ENCODE results near the gene SKA3.
"Not testable (repeated sequence)": the region's sequence is repeated elsewhere in the genome, so short reads cannot be mapped to it uniquely, and the experiment has no call there.

The SKA3 gene

GRCh38 chr13:21176215-21176981 lies at the start of gene SKA3, which contains the start of gene MRPL57:
Gene SKA3, minus strand, starts transcription at chr13:21176552. Its CDS starts 75 bp downstream, at chr13:21176477.
Gene MRPL57, plus strand, starts transcription at chr13:21176658. Its CDS starts 259 bp downstream, at chr13:21176917.
- peak; percentile 63 for DNase-seq (ENCODE audit: low read depth)

GRCh38 chr13:21225082-21225481 lies 48.7 kb upstream of the SKA3 start:
- DNase-seq (ENCODE audit: low read depth), result no peak

GRCh38 chr13:21221268-21221667 lies 44.9 kb upstream of the SKA3 start:
- DNase-seq (ENCODE audit: low read depth), result no peak

- not testable (repeated sequence) for DNase-seq (ENCODE audit: low read depth)
These were observed 43.4 kb upstream of the SKA3 start for GRCh38 chr13:21219716-21220115.

- no peak for DNase-seq (ENCODE audit: low read depth)
These were observed 42.7 kb upstream of the SKA3 start for GRCh38 chr13:21219036-21219381.

- DNase-seq (ENCODE audit: low read depth), result no peak
These were observed 42.1 kb upstream of the SKA3 start for GRCh38 chr13:21218351-21219035.

GRCh38 chr13:21216332-21216731 lies 40.0 kb upstream of the SKA3 start:
- no peak for DNase-seq (ENCODE audit: low read depth)

GRCh38 chr13:21215419-21215818 lies 39.1 kb upstream of the SKA3 start:
- DNase-seq (ENCODE audit: low read depth), result not testable (repeated sequence)

GRCh38 chr13:21212138-21212775 lies 35.9 kb upstream of the SKA3 start:
- DNase-seq (ENCODE audit: low read depth), result no peak

GRCh38 chr13:21208652-21209154 lies 32.4 kb upstream of the SKA3 start:
- DNase-seq (ENCODE audit: low read depth), result no peak

- DNase-seq (ENCODE audit: low read depth), result no peak
These were observed 26.6 kb upstream of the SKA3 start for GRCh38 chr13:21202767-21203531.

- DNase-seq (ENCODE audit: low read depth), result not testable (repeated sequence)
These were observed 25.3 kb upstream of the SKA3 start for GRCh38 chr13:21201456-21202190.

- not testable (repeated sequence) for DNase-seq (ENCODE audit: low read depth)
These were observed 22.0 kb upstream of the SKA3 start for GRCh38 chr13:21198391-21198790.

GRCh38 chr13:21197606-21198225 lies 21.4 kb upstream of the SKA3 start:
- not testable (repeated sequence) for DNase-seq (ENCODE audit: low read depth)

- DNase-seq (ENCODE audit: low read depth), result not testable (repeated sequence)
These were observed 18.4 kb upstream of the SKA3 start for GRCh38 chr13:21194756-21195155.

- DNase-seq (ENCODE audit: low read depth), result not testable (repeated sequence)
These were observed 10.1 kb upstream of the SKA3 start for GRCh38 chr13:21186410-21186809.

GRCh38 chr13:21181671-21182070 lies 5.3 kb upstream of the SKA3 start:
- DNase-seq (ENCODE audit: low read depth), result no peak

- DNase-seq (ENCODE audit: low read depth), result no peak
These were observed 581 bp upstream of the SKA3 start for GRCh38 chr13:21176982-21177284.

- no peak for DNase-seq (ENCODE audit: low read depth)
These were observed 617 bp downstream of the SKA3 start for GRCh38 chr13:21175656-21176214.

- DNase-seq (ENCODE audit: low read depth), result not testable (repeated sequence)
These were observed 2.6 kb downstream of the SKA3 start for GRCh38 chr13:21173767-21174166.

- no peak for DNase-seq (ENCODE audit: low read depth)
These were observed 4.9 kb downstream of the SKA3 start for GRCh38 chr13:21171420-21171819.

All from non-pigmented ciliary epithelial cell (primary cell).